Glutamatergic neuron (in vitro differentiated cells): ENCODE measurements around the gene CDH4. TPM values are rescaled to one million over a fixed set of nuclear protein-coding genes. Genes with fewer than 3 reads are reported as not detected.

Experiments
- DNase-seq: peaks from one replicate; pipeline ENCODE4 v3.0.0; 2022
- H3K27ac Mint-ChIP-seq: one replicate; pipeline ENCODE4 v1.8.0; 2020; ENCODE audit warnings: mild to moderate bottlenecking, mixed read lengths, inconsistent platforms; ENCODE audit not compliant: unreplicated experiment
- H3K27me3 Mint-ChIP-seq: one replicate; pipeline ENCODE4 v1.8.0; 2020; ENCODE audit warnings: mild to moderate bottlenecking, moderate library complexity, mixed read lengths, inconsistent platforms; ENCODE audit not compliant: unreplicated experiment
- H3K36me3 Mint-ChIP-seq: one replicate; pipeline ENCODE4 v1.8.0; 2020; ENCODE audit warnings: mild to moderate bottlenecking, mixed read lengths, inconsistent platforms; ENCODE audit not compliant: unreplicated experiment
- H3K4me1 Mint-ChIP-seq: one replicate; pipeline ENCODE4 v1.8.0; 2020; ENCODE audit warnings: mild to moderate bottlenecking, low read depth, mixed read lengths, inconsistent platforms; ENCODE audit not compliant: unreplicated experiment
- H3K4me3 Mint-ChIP-seq: one replicate; pipeline ENCODE4 v1.8.0; 2020; ENCODE audit warnings: mild to moderate bottlenecking, mixed read lengths, inconsistent platforms; ENCODE audit not compliant: unreplicated experiment
- H3K9me3 Mint-ChIP-seq: one replicate; pipeline ENCODE4 v1.8.0; 2020; ENCODE audit warnings: mild to moderate bottlenecking, moderate library complexity, mixed read lengths, inconsistent platforms; ENCODE audit not compliant: unreplicated experiment
- CTCF ChIP-seq: fragments of 200-600 bp; sonication (generic); IDR thresholded peaks from one replicate; pipeline ENCODE4 v1.5.0; 2021; ENCODE audit not compliant: partially characterized antibody, unreplicated experiment
- total RNA-seq: library from RNA; stranded (reverse); fragmentation: NEBNext Ultra II Directional; extraction: Animal tissue kit (Norgen Biotek cat#: 25700); gene quantifications from one replicate; pipeline ENCODE4 v1.2.1, GENCODE V29; 2021; ENCODE audit not compliant: unreplicated experiment

CDH4 gene
- total RNA-seq, 1 donor from 2014 or later = 1.2 TPM

DNA sequence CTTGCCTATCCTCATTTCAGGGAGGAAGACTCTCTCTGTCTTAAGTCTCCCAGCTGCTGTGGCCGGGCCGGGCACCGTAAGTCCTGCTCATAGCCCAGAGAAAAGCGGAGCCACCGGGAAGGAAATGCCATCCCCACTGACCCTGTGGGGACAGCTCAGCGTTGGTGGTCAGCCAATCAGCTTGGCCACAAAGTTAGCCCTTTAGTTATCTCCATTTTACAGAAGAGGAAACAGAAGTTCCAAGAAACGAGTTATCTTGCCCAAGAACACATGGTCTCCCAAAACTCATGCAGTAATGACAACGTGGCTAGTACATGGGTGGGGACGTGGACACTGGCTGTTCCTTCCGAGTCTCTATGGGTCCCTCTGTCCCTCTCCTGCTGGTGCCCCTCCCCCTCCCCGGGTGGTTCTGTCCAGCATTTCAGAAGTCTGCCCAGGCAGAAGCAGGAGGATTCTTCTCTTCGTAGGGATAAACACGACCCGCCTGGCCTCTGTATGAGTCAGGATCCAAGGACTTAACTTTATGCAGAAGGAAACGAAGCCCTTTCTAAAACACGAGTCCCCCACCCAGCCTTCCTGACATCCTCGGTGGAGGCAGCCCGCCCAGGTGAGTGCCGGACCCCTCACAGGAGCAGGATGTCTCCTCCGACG is 273.8 kb downstream of the CDH4 start:
- no peak overlapping the region for H3K4me3 Mint-ChIP-seq
- no peaks in the 10 kb centered on the region for H3K36me3 Mint-ChIP-seq
- H3K4me1 Mint-ChIP-seq = peaks cover 4% of the 10 kb centered on the region
- TF ChIP-seq CTCF = no peak
- DNase-seq = no peak
- no peaks in the 10 kb centered on the region for H3K9me3 Mint-ChIP-seq
- H3K27ac Mint-ChIP-seq = no peak overlapping the region
- peaks cover 10% of the 10 kb centered on the region for H3K27me3 Mint-ChIP-seq

DNA sequence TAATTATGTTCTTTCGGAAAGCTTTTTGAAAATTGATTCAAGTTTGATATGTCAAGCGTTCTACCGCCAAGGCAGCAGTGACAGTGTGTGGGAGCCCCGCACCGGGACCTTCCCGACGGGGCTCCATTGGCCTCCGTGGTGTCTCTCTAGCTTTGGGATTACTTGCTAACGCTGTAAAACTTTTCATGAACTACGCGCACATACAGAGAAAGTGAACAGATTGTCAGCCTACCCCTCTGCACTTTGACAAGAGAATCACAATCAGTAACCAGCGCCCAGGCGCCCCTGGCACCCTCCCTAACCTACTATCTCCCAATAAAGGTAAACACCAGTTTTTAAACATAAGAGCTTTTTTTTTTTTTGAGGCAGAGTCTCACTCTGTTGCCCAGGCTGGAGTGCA is 274.8 kb downstream of the CDH4 start:
- no peak for TF ChIP-seq CTCF
- peaks cover 1% of the 10 kb centered on the region for H3K4me1 Mint-ChIP-seq
- DNase-seq = no peak
- H3K36me3 Mint-ChIP-seq = no peaks in the 10 kb centered on the region
- H3K4me3 Mint-ChIP-seq = no peak overlapping the region
- H3K27me3 Mint-ChIP-seq = peaks cover 10% of the 10 kb centered on the region
- no peak overlapping the region for H3K27ac Mint-ChIP-seq
- H3K9me3 Mint-ChIP-seq = no peaks in the 10 kb centered on the region

GRCh38 chr20:61527626-61528025 is 275.6 kb downstream of the CDH4 start:
- no peak for DNase-seq
- Mint-ChIP-seq H3K9me3 (no peaks in the 10 kb centered on the region), H3K4me3 (no peak overlapping the region), H3K36me3 (no peaks in the 10 kb centered on the region), H3K27ac (no peak overlapping the region), H3K4me1 (peaks cover 4% of the 10 kb centered on the region), H3K27me3 (peaks cover 11% of the 10 kb centered on the region)
- no peak for TF ChIP-seq CTCF

GRCh38 chr20:61528591-61528990 is 276.5 kb downstream of the CDH4 start:
- H3K27me3 Mint-ChIP-seq = peaks cover 11% of the 10 kb centered on the region
- H3K4me3 Mint-ChIP-seq = no peak overlapping the region
- TF ChIP-seq CTCF = no peak

GRCh38 chr20:61529354-61529753 is 277.3 kb downstream of the CDH4 start:
- peaks cover 4% of the 10 kb centered on the region for H3K4me1 Mint-ChIP-seq
- H3K9me3 Mint-ChIP-seq = no peaks in the 10 kb centered on the region
- no peak overlapping the region for H3K4me3 Mint-ChIP-seq
- H3K36me3 Mint-ChIP-seq = no peaks in the 10 kb centered on the region
- H3K27me3 Mint-ChIP-seq = peaks cover 11% of the 10 kb centered on the region
- no peak for TF ChIP-seq CTCF
- DNase-seq = no peak
- no peak overlapping the region for H3K27ac Mint-ChIP-seq

More at GRCh38 chr20:61528591-61528990, 276.5 kb downstream of the CDH4 start:
- no peak for DNase-seq
- H3K9me3 Mint-ChIP-seq = no peaks in the 10 kb centered on the region
- no peak overlapping the region for H3K27ac Mint-ChIP-seq
- no peaks in the 10 kb centered on the region for H3K36me3 Mint-ChIP-seq
- peaks cover 4% of the 10 kb centered on the region for H3K4me1 Mint-ChIP-seq
